LNCaP clone FGC (cell line): ENCODE results near the gene ARHGEF3.

Source experiments
- DNase-seq: peaks from one replicate; pipeline ENCODE4 v3.0.0-alpha.2; 2011; ENCODE audit warnings: low read depth
- H3K4me3 ChIP-seq: 2 replicates; pipeline ENCODE4 v1.5.1; 2011; ENCODE audit warnings: mild to moderate bottlenecking, low read depth, low read length, control low read depth
- CTCF ChIP-seq: IDR thresholded peaks from 2 replicates; pipeline ENCODE4 v1.5.1; 2012; ENCODE audit warnings: mild to moderate bottlenecking; ENCODE audit not compliant: control insufficient read depth, insufficient read depth; ENCODE audit errors: extremely low read depth

The ARHGEF3 gene

GRCh38 chr3:56801662-56802377 is at the start of gene ARHGEF3:
Gene ARHGEF3 (minus strand): TSS chr3:56801949. CDS start chr3:56801798, 151 bp downstream.
- 0 out of 2 replicates have a peak, but pooled peaks have one; percentile 19 for TF ChIP-seq CTCF
- no peak for DNase-seq
- H3K4me3 ChIP-seq, result peak within 1 kb of the TSS; percentile 41

GRCh38 chr3:56849698-56850097 is 47.9 kb upstream of the ARHGEF3 start:
- no peak overlapping the region for H3K4me3 ChIP-seq
- DNase-seq, result no peak
- TF ChIP-seq CTCF, result no peak

- no peak for DNase-seq
Measured at GRCh38 chr3:56845505-56845904, 43.8 kb upstream of the ARHGEF3 start.

GRCh38 chr3:56844536-56844935 is 42.8 kb upstream of the ARHGEF3 start:
- TF ChIP-seq CTCF, result no peak
- no peak for DNase-seq
- H3K4me3 ChIP-seq, result no peak overlapping the region

More at GRCh38 chr3:56845505-56845904, 43.8 kb upstream of the ARHGEF3 start:
- no peak for TF ChIP-seq CTCF
- H3K4me3 ChIP-seq, result no peak overlapping the region

GRCh38 chr3:56839784-56840715 is 38.3 kb upstream of the ARHGEF3 start:
- H3K4me3 ChIP-seq, result no peak overlapping the region
- no peak for TF ChIP-seq CTCF
- peak; percentile 4 for DNase-seq

- no peak for TF ChIP-seq CTCF
- DNase-seq, result no peak
- no peak overlapping the region for H3K4me3 ChIP-seq
Measured at GRCh38 chr3:56838448-56838847, 36.7 kb upstream of the ARHGEF3 start.
